PC-9 (cell line): ENCODE results near the gene PUS1. TPM values are rescaled to one million over a fixed set of nuclear protein-coding genes. Genes with fewer than 3 reads are reported as not detected.
A peak's percentile ranks its signal among the peaks of the same experiment; 100 is the strongest.

Experiments used
- BruUV-seq: library from RNA; stranded (reverse); fragments of 400-500 nt; replicated peaks from 2 replicates; lab custom pipeline; 2021; lab: Mats Ljungman, UMichigan
- CTCF ChIA-PET: fragments of 300-600 bp; sonication (Branson Sonifier 250); formaldehyde crosslinking; loops from one replicate; lab custom pipeline; 2022; ENCODE audit warnings: antibody characterized with exemption; lab: Charles Lee
- POLR2A ChIA-PET: fragments of 300-600 bp; sonication (Branson Sonifier 250); formaldehyde crosslinking; loops from one replicate; lab custom pipeline; 2022; ENCODE audit warnings: antibody characterized with exemption; ENCODE audit not compliant: unreplicated experiment; lab: Charles Lee
- DNase-seq, 2 experiments: peaks; one replicate each; pipeline versions ENCODE4 v3.0.0 to v3.0.0-alpha.2; 2015 to 2022; ENCODE audit warnings: mixed read lengths in 1 of 2
- H2AFZ ChIP-seq: fragments of 200-600 bp; sonication (generic); 2 replicates; pipeline ENCODE4 v1.8.1; 2017; ENCODE audit warnings: antibody characterized with exemption
- H3F3A ChIP-seq: fragments of 200-600 bp; sonication (generic); 2 replicates; pipeline ENCODE4 v1.8.1; 2017; ENCODE audit warnings: antibody characterized with exemption, mild to moderate bottlenecking, low read depth; ENCODE audit not compliant: insufficient read depth
- H3K27ac ChIP-seq: fragments of 200-600 bp; sonication (generic); 2 replicates; pipeline ENCODE4 v1.6.1; 2016; ENCODE audit warnings: mixed run types
- H3K27me3 ChIP-seq: fragments of 200-600 bp; sonication (generic); 2 replicates; pipeline ENCODE4 v1.6.1; 2016; ENCODE audit warnings: low read depth, mixed run types; ENCODE audit not compliant: insufficient read depth
- H3K36me3 ChIP-seq: fragments of 200-600 bp; sonication (generic); 2 replicates; pipeline ENCODE4 v1.6.1; 2016; ENCODE audit warnings: low read depth, mixed run types
- H3K4me1 ChIP-seq: fragments of 200-600 bp; sonication (generic); replicated peaks from 2 replicates; pipeline ENCODE4 v1.6.1; 2016; ENCODE audit warnings: mixed run types; ENCODE audit not compliant: insufficient read depth
- H3K4me2 ChIP-seq: fragments of 200-600 bp; sonication (generic); 2 replicates; pipeline ENCODE4 v1.6.1; 2017; ENCODE audit warnings: mixed run types
- H3K4me3 ChIP-seq: fragments of 200-600 bp; sonication (generic); 2 replicates; pipeline ENCODE4 v1.6.1; 2016; ENCODE audit warnings: mixed run types
- H3K79me2 ChIP-seq: fragments of 200-600 bp; sonication (generic); 2 replicates; pipeline ENCODE4 v1.6.1; 2017; ENCODE audit warnings: low read depth, mixed run types
- H3K9me2 ChIP-seq: fragments of 200-600 bp; sonication (generic); 2 replicates; pipeline ENCODE4 v1.8.1; 2017; ENCODE audit warnings: mild to moderate bottlenecking; ENCODE audit not compliant: insufficient read depth
- H3K9me3 ChIP-seq: fragments of 200-600 bp; sonication (generic); 2 replicates; pipeline ENCODE4 v1.8.1; 2016; ENCODE audit warnings: low read depth; ENCODE audit not compliant: insufficient read depth
- H4K20me1 ChIP-seq: fragments of 200-600 bp; sonication (generic); 2 replicates; pipeline ENCODE4 v1.8.1; 2017; ENCODE audit not compliant: insufficient read depth
- EZH2 ChIP-seq: fragments of 200-600 bp; sonication (generic); IDR thresholded peaks from 2 replicates; pipeline ENCODE4 v1.8.0; 2017; ENCODE audit warnings: antibody characterized with exemption, low read depth
- intact Hi-C: fragments of 100-400 bp; cut with micrococcal nuclease; formaldehyde crosslinking; loops from one replicate; pipeline ENCODE4 v1.10.0; 2022; ENCODE audit not compliant: unreplicated experiment
- total RNA-seq: library from RNA; stranded (reverse); gene quantifications from 2 replicates; pipeline ENCODE4 v1.2.3, GENCODE V29; 2021
- TF ChIP-seq, protein P1 (sequence below): fragments of 200-600 bp; sonication (generic); conservative IDR thresholded peaks from 2 replicates; pipeline ENCODE4 v1.6.1; 2017; ENCODE audit warnings: mixed run types, antibody characterized with exemption, mild to moderate bottlenecking, moderate library complexity

Gene PUS1
- total RNA-seq, 1 experiment from 2014 or later: 37.0 TPM

GRCh38 chr12:131900397-131900796, 28.7 kb upstream of the PUS1 start:
- H3K27me3 ChIP-seq: no peaks in the 10 kb centered on the region
- peaks cover 11% of the 10 kb centered on the region; the same call in 1 of the 2 replicates for H3F3A ChIP-seq
- H4K20me1 ChIP-seq: peaks cover 39% of the 10 kb centered on the region
- H3K9me2 ChIP-seq: no peaks in the 10 kb centered on the region
- no TSS peak for BruUV-seq
- TF ChIP-seq, protein P1, sequence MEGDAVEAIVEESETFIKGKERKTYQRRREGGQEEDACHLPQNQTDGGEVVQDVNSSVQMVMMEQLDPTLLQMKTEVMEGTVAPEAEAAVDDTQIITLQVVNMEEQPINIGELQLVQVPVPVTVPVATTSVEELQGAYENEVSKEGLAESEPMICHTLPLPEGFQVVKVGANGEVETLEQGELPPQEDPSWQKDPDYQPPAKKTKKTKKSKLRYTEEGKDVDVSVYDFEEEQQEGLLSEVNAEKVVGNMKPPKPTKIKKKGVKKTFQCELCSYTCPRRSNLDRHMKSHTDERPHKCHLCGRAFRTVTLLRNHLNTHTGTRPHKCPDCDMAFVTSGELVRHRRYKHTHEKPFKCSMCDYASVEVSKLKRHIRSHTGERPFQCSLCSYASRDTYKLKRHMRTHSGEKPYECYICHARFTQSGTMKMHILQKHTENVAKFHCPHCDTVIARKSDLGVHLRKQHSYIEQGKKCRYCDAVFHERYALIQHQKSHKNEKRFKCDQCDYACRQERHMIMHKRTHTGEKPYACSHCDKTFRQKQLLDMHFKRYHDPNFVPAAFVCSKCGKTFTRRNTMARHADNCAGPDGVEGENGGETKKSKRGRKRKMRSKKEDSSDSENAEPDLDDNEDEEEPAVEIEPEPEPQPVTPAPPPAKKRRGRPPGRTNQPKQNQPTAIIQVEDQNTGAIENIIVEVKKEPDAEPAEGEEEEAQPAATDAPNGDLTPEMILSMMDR: no peak
- TF ChIP-seq EZH2: no peak
- H3K36me3 ChIP-seq: peaks cover 4% of the 10 kb centered on the region; the same call in 1 of the 2 replicates
- no peak overlapping the region for H3K27ac ChIP-seq
- intact Hi-C loops: loop anchor here (1.0 kb wide), 1 partner anchor 40 kb away; no protein-coding TSS in a partner anchor
- H3K9me3 ChIP-seq: no peaks in the 10 kb centered on the region
- H2AFZ ChIP-seq: no peak overlapping the region
- POLR2A ChIA-PET: no interaction called here
- peaks cover 15% of the 10 kb centered on the region for H3K4me1 ChIP-seq
- H3K79me2 ChIP-seq: peaks cover 30% of the 10 kb centered on the region
- peak; percentile 53 to 81 for DNase-seq
- H3K4me2 ChIP-seq: peak overlapping the region; percentile 5
- CTCF ChIA-PET: interaction anchor here (0.5 kb wide), 1 partner anchor 66 kb away, joined by 3 read pairs; no protein-coding TSS in a partner anchor
- no peak overlapping the region for H3K4me3 ChIP-seq

- no peak overlapping the region for H3K27ac ChIP-seq
- TF ChIP-seq, protein P1: no peak
- no peak for TF ChIP-seq EZH2
- peaks cover 6% of the 10 kb centered on the region; the same call in 1 of the 2 replicates for H3K36me3 ChIP-seq
- H4K20me1 ChIP-seq: peaks cover 42% of the 10 kb centered on the region
- H3F3A ChIP-seq: peaks cover 15% of the 10 kb centered on the region; the same call in 1 of the 2 replicates
- H3K4me1 ChIP-seq: peaks cover 13% of the 10 kb centered on the region
- BruUV-seq: no TSS peak
- no peak overlapping the region for H3K4me2 ChIP-seq
- ChIA-PET CTCF (interaction anchor here (0.6 to 0.7 kb wide), 2 partner anchors 19 to 66 kb away, joined by 3 to 4 read pairs; no protein-coding TSS in a partner anchor), POLR2A (no interaction called here)
- peaks cover 25% of the 10 kb centered on the region for H3K79me2 ChIP-seq
- no peak overlapping the region for H3K4me3 ChIP-seq
- intact Hi-C loops: loop anchor here (1.0 kb wide), 1 partner anchor 11 kb away; no protein-coding TSS in a partner anchor
- H3K27me3 ChIP-seq: no peaks in the 10 kb centered on the region
- peak in 1 of 2 experiments; percentile 75 for DNase-seq
- no peak overlapping the region for H2AFZ ChIP-seq
- no peaks in the 10 kb centered on the region for H3K9me3 ChIP-seq
- H3K9me2 ChIP-seq: no peaks in the 10 kb centered on the region
Measured at GRCh38 chr12:131901431-131902331, 27.4 kb upstream of the PUS1 start.

DNA sequence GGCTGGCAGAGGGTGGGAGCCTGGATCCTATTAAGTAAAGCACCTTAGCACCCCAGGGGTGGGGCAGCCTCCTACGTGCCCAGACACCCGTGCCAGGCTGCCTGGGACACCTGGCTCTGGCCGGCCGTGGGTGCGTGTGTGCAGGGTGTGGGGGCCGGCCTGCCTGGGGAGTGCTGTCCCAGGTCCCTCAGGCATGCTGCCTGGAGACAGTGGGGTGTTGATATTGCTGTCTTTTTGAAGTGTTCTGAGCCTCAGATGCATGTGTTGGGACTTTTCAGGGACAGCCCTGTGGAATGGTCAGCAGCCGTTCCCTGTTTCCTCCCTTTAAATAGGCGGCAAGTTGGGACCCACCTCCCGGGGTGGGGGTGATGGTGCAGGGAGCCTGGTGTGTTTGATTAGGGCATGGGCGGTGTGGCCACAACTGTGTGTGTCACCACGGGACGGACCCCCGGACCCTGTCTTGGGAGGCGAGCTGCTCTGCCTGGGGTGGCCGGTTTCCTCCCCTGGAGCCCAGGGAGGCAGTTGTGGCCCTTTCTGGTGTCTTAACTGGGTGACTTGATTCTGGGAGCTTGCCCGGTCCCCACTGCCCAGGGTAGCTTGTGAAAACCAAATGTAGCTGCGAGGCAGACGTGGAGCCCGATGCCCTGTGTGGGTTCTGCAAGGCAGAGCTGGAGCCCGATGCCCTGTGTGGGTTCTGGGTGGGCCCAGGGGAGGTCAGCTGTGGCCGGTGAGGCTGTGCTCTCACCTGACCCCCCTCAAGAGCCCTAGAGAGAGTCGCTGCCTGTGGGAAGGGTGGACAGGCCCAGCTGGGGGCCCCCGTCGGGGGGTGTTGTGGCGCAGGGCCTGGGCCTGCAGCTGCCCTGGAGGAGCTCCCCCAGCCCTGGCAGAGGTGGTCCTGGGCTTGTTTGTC, 26.5 kb upstream of the PUS1 start:
- CTCF ChIA-PET: interaction anchor here (0.7 kb wide), 1 partner anchor 19 kb away, joined by 3 read pairs; no protein-coding TSS in a partner anchor
- no TSS peak for BruUV-seq
- Histone ChIP-seq H3K27ac (no peak overlapping the region), H3K36me3 (0 out of 2 replicates have a peak, but pooled peaks cover 5% of the 10 kb centered on the region), H3K4me2 (no peak overlapping the region), H4K20me1 (peaks cover 49% of the 10 kb centered on the region), H3K79me2 (peaks cover 17% of the 10 kb centered on the region), H3K27me3 (no peaks in the 10 kb centered on the region), H3K9me3 (no peaks in the 10 kb centered on the region), H3K9me2 (no peaks in the 10 kb centered on the region), H3K4me1 (peaks cover 8% of the 10 kb centered on the region), H3K4me3 (no peak overlapping the region), H3F3A (peaks cover 7% of the 10 kb centered on the region; the same call in 1 of the 2 replicates), H2AFZ (no peak overlapping the region)
- TF ChIP-seq, protein P1: no peak
- no peak for TF ChIP-seq EZH2
- POLR2A ChIA-PET: no interaction called here
- DNase-seq: no peak
- intact Hi-C loops: loop anchor here (1.0 kb wide), 1 partner anchor 10 kb away; no protein-coding TSS in a partner anchor
